HG03439 (cell line): ENCODE data around the gene IQSEC1.

ENCODE experiments used
- ATAC-seq: cut with Tn5 transposase; IDR thresholded peaks from one replicate; pipeline ENCODE4 v1.9.1; 2021; ENCODE audit warnings: mild to moderate bottlenecking, moderate library complexity; ENCODE audit not compliant: unreplicated experiment

Gene IQSEC1

DNA sequence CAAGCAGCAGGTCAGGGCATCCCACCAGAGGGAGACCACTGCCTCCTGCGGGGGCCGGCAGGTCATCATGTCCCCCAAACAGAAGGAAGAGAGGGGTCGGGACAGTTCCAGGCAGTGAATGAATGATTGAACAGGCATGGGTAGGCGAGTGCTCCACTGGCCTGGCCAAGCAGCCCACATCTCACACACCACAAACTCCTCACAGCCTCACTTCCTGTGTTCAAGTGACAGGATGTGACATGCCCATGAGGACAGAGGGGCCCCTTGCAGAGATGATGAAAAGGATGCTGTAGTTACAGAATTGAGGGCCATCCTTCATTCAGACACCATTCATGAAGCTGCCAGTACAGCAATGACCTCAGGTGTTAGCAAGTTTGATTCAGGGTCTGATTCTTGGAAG, 3.7 kb downstream of the IQSEC1 start:
- no peak for ATAC-seq

DNA sequence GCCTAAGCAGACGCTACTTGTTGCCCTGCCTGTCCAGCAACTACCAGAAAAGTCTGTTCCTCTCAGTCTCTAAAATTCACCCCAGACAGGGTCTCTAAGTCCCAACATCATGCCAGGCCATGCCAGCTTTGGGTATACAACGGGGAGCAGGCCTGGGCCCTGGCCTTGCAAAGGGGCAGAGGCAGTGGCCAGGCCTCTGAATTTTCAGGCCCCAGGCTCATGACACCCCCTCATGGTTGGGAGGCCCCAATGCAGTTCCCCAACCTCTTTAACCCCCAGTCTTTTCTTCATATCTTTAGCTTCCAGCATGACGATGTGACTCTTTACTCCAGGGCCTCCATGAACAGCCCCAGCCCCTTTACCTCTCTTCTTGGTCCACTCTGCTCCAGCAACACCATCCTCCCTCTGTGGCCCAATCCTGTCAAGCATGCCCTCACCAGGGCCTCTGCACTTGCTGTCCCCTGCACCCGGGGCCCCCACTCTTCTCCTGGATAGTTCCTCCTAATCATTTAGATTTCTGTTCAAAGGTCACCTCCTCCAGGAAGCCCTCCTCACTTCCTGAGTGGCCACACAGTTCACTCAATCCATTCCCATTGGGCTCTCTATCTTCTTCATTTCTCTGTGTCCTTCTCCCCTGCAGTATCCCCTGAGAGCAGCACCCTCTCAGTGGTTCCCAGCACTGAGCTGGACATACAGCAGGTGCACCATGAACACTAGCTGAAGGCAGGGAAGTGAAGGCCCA, 4.8 kb downstream of the IQSEC1 start:
- no peak for ATAC-seq

DNA sequence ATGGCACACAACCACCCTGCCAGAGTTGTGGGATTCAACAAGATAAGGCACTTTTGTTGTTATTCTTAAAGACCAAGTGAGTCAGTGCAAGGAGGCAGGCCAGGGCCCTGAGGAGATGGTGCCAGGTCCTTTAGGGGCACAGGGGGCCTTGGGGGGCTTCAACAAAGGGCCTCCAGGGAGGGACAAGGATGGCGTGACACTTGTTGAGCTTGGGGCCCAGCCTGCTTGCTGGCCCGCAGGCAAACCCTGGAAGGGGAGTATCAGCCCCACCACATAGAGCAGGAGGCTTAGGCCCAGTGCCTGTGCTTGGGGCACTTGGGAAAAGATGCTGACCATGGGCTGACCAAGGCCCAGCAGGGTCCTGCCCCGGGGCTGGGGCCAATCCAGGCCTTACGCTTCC, 5.5 kb downstream of the IQSEC1 start:
- ATAC-seq: no peak

DNA sequence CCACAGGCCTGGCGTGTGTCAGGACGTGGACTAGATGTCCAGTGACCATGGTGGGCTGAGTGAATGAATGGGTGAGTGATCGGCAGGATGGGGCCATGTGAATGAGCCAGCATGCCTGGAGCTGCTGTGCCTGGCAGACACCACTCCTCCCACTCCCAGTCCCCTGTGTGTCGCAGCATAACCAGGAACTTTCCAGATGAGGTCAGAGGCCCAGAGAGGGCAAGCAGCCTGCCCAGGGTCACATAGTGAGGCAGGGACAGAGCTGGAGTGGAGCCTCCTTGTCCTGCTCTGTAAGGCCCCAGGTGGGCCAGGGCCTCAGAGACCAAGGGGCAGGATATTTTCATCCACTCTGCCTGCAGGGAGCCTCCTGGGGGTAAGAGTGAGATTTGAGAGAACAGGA, 6.4 kb downstream of the IQSEC1 start:
- ATAC-seq: no peak

DNA sequence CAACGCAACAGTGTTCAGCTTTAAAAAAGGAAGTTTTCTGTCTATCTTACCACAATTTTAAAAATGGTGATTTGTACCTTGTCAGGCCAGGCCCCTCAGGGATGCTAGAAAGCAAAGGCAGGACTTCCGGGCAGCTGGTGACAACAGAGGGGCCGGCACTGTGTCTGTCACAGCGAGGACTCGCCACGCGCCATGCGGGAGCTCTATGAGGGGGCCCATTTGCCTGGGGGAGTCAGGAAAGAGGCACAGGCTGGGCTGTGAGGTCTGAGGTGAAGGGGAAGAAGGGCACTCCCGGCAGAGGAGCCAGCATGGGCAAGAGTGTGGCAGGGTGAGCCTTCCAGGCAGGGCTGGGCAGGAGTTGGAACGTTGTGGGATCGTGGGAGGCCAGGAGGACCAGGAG, 7.0 kb downstream of the IQSEC1 start:
- no peak for ATAC-seq

DNA sequence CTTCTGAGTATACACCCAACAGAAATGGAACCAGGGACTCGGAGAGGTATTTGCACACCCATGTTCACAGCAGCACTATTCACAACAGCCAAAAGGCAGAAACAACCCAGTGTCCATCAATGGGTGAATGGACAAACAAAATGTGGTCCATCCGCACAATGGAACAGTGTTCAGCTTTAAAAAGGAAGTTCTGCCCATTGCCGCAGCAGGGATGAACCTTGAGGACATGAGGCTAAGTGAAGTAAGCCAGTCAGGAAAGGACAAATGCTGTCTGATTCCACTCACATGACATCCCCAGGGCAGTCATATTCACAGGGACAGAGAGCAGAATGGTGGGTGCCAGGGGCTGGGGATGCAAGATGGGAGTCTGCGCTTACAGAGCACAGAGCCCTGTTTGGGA, 7.5 kb downstream of the IQSEC1 start:
- ATAC-seq: no peak

DNA sequence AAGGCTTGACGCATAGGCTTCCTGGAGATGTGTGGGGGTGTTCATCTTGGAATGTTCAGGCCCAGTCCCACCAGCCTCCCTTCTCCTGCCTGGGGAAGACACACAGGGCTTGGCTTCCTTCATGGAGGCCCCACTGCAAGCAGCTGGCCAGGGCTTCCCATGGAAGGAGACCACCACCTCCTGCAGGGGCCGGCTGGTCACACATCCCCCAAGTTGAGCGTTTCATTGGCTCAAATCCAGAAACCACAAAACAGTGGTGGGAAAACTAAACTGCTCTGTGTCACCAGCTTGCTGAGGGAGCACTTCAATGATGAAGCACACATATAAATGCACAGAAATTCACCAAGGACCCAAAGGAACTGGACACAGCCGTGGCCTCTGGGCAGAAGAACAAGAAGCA, 8.3 kb downstream of the IQSEC1 start:
- ATAC-seq: no peak

DNA sequence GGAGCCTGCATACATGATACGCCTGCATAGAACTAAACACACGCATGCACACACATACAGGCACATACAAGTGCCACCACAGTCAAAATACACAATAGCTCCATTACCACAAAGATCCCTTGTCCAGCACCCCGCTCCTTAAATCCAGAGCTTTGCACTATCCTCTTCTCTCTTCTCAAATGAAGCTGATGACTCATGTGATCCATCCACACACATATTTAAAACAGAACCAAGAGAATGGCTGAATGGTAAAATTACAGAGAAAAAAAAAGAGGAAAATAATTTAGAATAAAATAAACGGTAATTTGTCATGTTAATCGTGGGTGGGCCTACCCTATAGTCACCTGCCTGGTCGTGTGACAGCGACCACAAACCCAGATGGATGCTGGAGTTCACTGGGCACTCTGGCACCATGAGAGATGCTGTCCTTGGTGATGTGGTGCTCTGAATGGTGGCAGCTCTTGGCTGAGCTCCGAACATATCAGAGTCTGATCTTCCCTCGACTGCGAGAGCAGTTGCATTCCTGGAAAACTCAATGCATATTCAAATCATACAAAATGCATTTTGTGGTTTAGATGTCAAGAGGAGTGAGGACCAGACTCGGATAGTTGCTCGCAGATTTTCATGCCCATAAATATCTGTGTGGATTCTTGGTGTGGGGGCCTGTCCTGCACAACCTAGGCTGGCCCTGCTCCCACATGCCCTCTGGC, 8.9 kb downstream of the IQSEC1 start:
- no peak for ATAC-seq

DNA sequence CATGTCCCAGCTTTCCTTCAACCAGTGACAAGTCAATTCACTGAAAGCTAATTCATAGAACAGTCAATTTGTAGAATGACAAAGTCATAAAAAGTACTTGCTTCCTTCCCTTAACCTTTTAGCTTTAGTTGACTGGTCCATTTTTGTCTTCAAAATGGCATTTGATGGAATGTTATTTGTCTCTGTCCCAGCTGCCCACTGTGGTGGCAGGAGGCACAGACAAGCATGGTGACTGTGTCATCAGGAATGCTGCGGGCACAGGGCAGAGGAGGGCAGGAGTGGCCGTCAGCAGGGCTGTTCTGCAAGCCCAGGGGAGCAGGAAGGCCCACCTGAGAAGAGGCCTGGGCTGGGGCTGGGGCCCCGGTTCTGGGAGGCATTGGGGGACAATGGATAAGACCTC, 10.0 kb downstream of the IQSEC1 start:
- no peak for ATAC-seq

DNA sequence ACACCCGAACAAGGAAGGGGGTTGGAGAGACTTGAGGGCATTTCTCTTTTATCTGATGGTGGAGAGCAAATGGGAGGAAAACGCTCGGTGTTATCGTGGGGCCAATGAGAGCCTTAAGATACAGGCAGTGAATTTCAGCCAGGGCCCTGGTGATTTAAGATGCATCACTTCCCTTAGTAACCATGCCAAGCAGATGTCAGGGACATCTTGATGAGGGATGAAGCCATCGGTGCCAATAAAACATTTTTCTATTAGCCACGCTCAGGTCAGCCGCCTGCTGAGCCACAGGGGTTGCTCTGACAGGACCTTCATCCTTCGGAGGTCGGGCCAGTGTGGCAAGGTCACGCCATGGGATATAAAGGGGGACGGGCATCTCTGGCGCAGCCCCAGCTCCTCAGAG, 10.6 kb downstream of the IQSEC1 start:
- ATAC-seq: no peak

DNA sequence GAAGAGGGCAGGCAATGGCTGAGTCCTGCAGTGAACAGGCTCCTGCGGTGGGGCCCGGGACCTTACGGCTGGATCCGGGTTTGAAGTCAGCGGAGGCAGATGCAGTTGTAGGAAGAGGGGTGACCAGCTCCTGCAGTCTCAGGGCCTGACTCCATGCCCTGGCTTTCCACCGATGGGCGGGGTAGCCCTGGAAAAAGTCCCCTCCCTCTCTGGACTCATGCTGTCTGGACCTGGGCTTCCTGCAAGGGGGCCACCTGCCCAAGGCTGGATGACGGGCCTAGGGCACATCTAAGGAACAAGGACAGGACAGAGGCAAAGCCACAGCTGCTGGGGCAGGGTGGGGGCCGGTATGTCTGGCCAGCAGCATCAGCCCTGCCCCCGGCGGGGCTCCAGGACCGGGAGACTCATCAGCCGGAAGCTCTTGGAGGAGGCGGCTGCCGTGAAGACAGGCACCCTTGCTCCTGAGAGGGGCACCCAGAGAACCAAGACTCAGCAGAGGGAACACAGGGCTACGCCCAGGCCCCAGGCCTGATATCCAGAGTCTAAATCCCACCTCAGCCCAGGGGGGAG, 12.8 kb downstream of the IQSEC1 start:
- ATAC-seq: no peak

DNA sequence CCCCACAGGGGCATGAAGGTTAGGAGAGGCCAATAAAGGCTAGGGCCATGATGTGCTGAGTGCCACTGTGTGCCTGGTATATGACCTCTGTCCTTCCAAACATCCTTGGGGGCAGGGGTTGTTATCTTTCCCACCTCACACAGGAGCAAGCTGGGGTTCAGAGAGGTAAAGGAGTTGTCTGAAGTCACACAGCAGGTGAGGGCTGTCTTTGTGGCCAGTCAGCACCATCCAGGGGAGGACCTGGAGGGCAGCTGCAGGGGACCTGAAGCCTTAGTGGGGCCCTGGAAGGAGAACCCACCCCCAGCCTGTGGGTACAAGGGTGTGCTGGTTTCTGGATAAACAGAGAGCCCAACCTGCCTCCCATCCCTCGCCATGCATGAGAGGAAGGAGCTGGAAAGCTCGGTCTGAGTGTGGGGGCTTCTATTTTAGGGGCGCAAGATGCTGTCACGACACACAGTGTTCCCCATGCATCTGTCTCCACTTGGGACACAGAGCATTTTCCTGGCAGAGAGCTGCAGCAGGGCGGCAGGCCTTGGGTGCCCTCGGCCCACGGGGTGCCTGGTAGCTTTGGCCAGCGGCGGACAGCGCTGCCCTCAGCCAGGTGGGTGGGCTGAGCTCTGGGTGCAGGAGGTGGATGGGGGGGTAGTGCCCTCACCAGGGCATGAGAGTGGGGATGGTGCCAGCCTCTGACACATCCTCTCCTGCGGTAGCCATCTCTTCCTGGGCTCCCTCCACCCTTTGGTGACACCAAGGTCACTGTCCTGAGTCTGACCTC, 14.7 kb downstream of the IQSEC1 start:
- ATAC-seq: no peak

DNA sequence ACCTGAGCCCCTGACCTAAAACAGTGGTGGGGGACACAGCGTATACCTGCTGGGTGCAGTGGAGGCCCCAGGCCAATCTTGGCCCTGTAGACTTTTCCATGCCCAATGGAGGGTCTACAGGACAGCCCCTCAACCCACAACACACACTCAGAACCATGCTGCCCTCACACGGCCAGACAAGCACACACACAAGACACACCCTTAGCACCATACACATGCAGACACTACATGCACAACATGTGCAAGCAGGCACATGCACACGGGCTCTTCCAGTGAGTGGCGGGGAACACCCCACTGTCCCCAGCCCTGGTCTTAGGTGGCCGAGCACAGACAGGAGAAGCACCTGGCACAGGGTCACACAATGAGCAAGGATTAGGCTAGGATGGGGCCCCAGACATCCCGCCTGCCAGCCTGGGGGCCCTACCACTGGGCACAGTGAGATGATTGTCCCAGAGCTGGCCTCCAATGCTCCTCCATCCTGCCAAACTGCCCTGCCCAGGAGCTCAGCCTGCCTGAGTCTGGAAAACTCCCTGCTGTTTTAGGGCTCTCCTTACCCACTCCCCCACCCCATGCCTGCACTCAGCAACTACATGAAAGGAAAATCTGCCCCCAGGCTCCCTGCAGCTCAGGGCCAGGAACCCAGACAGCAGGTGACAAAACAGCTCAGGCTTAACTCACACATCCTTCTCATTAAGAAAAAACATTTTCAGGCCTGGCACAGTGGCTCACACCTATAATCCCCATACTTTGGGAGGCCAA, 15.8 kb downstream of the IQSEC1 start:
- ATAC-seq: no peak

DNA sequence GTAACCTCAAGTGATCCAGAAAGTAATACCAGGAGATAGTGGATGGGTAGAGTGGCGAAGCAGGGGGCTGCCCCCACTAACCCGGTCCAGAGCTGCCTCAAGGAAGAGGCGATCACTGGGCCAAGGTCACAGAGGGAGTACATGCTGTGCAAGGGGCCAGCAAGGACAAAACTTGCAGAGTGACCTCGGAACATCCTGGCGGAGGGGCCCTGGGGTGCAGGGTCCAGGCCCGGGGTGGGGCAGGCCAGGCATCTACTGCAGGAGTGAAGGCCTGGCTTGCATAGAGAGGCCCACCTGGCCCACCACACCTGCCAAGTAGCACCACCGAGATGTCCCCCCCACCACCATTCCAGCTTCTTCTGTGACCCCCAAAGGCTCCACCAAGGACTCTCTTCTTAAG, 17.6 kb downstream of the IQSEC1 start:
- ATAC-seq: no peak

DNA sequence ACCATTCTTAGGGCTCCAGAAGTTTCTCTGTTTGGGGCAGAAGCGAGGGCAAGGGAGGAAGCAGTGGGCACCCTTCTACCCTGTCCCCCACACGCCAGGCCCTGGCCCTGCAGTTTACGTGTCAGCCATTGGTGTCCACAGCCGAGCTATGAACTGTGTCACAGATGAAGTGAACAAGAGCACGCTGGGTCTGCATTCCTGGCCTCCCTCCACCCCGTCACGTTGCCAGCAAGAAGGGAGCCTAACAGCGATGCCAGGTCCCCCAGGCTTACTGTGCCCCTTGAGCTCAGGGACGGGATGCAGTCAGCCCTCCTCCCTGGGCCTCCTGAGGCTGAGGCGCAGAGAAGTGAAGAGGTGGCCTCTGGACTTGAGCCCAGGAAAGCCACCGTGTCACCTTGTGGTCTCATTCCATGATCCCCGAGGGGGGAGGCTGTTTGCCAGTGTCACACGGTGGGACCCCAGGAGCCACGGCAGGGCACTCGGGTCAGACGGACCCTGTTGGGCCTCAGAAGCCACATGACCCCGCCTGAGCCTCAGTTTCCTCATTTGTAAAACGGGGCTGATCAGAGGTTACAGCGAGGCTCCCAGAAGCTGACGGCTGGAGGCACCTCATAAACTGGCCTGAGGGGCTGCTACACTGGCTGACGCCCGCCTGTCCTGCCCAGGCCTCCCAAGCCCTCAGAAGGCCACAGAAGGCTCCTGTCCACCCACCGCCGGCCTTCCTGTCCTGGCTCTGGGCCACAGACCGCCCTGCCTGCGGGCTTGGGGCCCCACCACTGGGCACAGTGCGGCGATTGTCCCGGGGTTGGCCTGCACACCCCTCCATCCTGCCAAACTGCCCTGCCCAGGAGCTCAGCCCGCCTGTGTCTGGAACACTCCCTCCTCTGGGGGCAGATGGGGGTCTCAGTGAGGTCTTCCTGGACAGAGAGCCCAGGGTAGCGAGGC, 18.6 kb downstream of the IQSEC1 start:
- no peak for ATAC-seq

DNA sequence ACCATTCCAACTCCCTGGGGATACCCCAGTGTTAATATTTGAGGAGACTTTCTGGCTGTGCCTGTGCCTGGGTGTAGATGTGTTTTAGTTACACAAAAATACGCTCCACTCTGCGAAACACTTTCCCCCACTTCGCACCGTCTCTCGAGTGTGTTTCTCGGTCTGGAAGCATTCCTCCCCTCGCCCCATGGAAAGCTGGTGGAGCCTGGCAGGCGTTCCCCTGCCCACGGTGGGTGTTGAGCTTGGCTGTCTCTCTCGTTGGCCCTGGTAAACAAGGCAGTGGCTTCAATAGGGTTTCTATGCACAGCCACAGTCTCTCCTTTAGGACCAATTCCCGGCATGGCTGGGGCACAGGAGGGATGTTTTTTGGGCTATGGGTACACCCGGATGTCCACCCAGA, 19.3 kb downstream of the IQSEC1 start:
- no peak for ATAC-seq

DNA sequence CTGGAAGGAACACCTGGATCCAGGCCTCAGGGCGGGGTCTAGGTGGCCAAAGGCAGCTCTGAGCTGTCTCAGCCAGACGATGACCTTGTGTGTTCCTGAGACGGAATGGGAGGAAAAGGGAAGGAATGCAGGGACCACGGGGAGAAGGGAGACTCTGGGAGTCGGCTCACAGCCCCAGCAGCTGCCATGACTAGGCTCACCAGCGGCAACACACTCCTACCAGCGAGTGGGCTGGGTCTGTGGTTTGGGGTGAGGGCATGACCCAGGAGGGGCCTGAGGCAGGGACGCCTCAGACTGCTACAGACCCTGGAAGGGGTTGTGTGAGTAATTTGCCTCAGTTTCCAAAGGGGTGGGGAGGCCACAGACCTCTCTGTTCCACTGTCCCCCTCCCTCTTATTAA, 19.8 kb downstream of the IQSEC1 start:
- ATAC-seq: no peak

DNA sequence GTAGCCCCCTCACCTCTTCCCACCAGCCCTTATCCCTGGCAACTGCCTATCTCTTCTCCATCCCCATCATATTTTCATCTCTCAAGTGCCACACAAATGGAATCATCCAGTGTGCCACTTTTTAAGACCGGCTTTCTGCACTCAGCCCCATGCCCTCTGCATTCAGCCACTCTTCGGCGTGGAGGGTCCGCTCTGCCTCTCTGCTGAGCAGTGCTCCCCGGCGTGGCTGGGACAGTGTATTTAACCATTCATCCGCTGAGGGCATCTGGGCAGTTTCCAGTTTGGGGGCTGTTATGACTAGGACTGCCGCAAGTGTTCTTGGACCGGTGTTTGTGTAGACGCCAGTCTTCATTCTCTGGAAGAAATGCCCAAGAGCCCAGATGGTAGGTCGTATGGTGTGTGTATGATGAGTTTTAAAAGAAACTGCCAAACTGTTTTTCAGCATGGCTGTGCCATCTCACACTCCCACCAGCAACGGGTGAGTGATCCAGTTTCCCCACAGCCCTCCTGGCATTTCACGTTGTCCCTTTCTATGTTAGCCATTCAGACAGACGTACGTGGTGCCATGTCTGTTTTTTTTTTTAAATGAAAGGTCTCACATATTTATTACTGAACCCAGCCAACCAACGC, 20.9 kb downstream of the IQSEC1 start:
- no peak for ATAC-seq

DNA sequence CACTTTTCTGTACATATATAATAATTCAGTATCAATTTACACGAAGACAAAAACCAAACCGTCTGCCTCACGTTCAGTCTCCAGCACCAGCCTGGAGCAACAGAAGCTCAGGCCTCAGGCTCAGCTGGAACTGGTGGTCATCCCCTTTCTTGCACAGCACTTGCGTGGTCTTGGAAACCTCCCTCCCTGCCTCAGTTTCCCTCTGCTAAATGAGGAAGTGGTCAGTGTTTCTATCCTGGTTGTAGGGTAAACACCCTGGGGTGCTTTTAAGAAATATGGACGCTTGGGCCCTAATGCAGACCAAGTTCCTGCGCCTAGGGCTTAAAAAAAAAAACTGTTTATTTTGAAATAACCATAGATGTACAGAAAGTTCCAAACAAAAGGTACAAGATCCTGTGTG, 21.6 kb downstream of the IQSEC1 start:
- no peak for ATAC-seq
